ENCODE data around the gene WDR31. TPM values are rescaled to one million over a fixed set of nuclear protein-coding genes. Genes with fewer than 3 reads are reported as not detected.

Gene WDR31
- polyA plus RNA-seq, 2 of the 4 experiments (the other 2 are of a cell fraction), result 1.9 to 2.9 TPM

DNA sequence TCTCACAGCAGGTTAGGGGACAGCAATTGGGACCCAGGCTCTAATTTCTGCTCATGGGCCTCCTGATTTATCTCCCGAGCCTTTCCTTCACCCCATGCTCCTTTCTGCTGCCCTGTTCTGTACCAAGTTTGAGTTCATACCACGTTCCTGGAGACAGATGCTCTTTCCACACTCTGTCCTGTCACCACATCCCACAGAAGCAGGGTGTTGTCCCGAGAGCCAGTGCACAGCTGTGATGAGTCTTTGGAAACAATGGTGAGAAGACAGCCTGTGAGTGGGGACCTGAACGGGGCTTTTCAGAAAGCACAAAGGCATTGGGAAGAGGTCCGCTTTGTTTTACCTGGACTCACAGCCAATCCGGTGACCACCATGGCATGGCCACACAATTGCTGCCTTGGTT, 17.4 kb downstream of the WDR31 start (continued):
- TF ChIP-seq, protein P1, sequence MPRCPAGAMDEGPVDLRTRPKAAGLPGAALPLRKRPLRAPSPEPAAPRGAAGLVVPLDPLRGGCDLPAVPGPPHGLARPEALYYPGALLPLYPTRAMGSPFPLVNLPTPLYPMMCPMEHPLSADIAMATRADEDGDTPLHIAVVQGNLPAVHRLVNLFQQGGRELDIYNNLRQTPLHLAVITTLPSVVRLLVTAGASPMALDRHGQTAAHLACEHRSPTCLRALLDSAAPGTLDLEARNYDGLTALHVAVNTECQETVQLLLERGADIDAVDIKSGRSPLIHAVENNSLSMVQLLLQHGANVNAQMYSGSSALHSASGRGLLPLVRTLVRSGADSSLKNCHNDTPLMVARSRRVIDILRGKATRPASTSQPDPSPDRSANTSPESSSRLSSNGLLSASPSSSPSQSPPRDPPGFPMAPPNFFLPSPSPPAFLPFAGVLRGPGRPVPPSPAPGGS (IDR thresholded peaks at IDR 0.05), result no peak
- no peak for TF ChIP-seq FOSL2 (IDR thresholded peaks at IDR 0.05)
- no peak for TF ChIP-seq FOSL2 (CRISPR knock-in tag; IDR thresholded peaks at IDR 0.05)

DNA sequence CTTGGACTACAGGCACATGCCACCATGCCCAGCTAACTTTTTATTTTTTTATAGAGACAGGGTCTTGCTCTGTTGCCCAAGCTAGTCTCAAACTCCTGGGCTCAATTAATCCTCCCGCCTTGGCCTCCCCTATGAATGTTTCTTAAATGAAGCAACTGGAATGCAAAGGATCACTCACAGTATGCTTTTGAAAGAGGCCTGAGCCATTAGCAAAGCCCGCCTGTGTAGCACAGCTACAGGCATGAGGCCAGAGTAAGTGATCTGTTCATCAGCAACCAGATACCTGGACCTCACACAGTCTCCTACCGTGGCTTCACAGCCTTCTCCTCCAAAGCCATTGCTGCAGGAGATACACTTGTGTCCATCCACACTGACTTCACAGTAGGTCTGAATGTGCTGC, 20.0 kb downstream of the WDR31 start:
- DNase-seq (ENCODE audit: low read depth in 1 of 2, low spot score in 1 of 2) (no peak), FAIRE-seq (no peak), ATAC-seq (no peak)
- ChIA-PET CTCF (interaction anchor here (1.3 to 4.3 kb wide), 5 partner anchors 11 to 336 kb away, joined by 3 to 13 read pairs (median 4); partner anchors contain the start of gene ALAD), POLR2A (no interaction called here)
- 74% methylated on average over 3 of the region's 3 CpGs for WGBS (ENCODE audit: missing lambda C conversion rate)
- no peak overlapping the region for H3K4me2 ChIP-seq
- H3K4me3 ChIP-seq, result no peak overlapping the region
- no peaks in the 10 kb centered on the region for H3K9me3 ChIP-seq
- TF ChIP-seq, protein P1 (IDR thresholded peaks at IDR 0.05), result no peak
- TF ChIP-seq CHD4 (IDR thresholded peaks at IDR 0.05; ENCODE audit: borderline replicate concordance) (no peak), FOXS1 (CRISPR knock-in tag; IDR thresholded peaks at IDR 0.05) (no peak), HDAC2 (IDR thresholded peaks at IDR 0.05) (no peak), CHD2 (IDR thresholded peaks at IDR 0.05; ENCODE audit: low read length, partially characterized antibody) (no peak), HEYL (CRISPR knock-in tag; IDR thresholded peaks at IDR 0.05) (no peak), CBX2 (IDR thresholded peaks at IDR 0.05; ENCODE audit: borderline replicate concordance, low read depth) (no peak), RCOR1 (IDR thresholded peaks at IDR 0.05; ENCODE audit: low read depth, low read length) (no peak), CEBPB (IDR thresholded peaks at IDR 0.05) (no peak), KDM1A (IDR thresholded peaks at IDR 0.05; ENCODE audit: low read depth) (no peak), RNF2 (IDR thresholded peaks at IDR 0.05; ENCODE audit: borderline replicate concordance, low read depth) (no peak), SREBF2 (IDR thresholded peaks at IDR 0.05) (no peak), NPAS2 (CRISPR knock-in tag; IDR thresholded peaks at IDR 0.05; ENCODE audit: borderline replicate concordance) (no peak)
- TF ChIP-seq, protein P2, sequence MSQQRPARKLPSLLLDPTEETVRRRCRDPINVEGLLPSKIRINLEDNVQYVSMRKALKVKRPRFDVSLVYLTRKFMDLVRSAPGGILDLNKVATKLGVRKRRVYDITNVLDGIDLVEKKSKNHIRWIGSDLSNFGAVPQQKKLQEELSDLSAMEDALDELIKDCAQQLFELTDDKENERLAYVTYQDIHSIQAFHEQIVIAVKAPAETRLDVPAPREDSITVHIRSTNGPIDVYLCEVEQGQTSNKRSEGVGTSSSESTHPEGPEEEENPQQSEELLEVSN (IDR thresholded peaks at IDR 0.05; ENCODE audit: borderline replicate concordance, low read depth), result no peak
- TF ChIP-seq, protein P3, sequence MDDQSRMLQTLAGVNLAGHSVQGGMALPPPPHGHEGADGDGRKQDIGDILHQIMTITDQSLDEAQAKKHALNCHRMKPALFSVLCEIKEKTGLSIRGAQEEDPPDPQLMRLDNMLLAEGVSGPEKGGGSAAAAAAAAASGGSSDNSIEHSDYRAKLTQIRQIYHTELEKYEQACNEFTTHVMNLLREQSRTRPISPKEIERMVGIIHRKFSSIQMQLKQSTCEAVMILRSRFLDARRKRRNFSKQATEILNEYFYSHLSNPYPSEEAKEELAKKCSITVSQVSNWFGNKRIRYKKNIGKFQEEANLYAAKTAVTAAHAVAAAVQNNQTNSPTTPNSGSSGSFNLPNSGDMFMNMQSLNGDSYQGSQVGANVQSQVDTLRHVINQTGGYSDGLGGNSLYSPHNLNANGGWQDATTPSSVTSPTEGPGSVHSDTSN (IDR thresholded peaks at IDR 0.05), result no peak
- TF ChIP-seq, protein P4, sequence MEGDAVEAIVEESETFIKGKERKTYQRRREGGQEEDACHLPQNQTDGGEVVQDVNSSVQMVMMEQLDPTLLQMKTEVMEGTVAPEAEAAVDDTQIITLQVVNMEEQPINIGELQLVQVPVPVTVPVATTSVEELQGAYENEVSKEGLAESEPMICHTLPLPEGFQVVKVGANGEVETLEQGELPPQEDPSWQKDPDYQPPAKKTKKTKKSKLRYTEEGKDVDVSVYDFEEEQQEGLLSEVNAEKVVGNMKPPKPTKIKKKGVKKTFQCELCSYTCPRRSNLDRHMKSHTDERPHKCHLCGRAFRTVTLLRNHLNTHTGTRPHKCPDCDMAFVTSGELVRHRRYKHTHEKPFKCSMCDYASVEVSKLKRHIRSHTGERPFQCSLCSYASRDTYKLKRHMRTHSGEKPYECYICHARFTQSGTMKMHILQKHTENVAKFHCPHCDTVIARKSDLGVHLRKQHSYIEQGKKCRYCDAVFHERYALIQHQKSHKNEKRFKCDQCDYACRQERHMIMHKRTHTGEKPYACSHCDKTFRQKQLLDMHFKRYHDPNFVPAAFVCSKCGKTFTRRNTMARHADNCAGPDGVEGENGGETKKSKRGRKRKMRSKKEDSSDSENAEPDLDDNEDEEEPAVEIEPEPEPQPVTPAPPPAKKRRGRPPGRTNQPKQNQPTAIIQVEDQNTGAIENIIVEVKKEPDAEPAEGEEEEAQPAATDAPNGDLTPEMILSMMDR (IDR thresholded peaks at IDR 0.05), result no peak
- TF ChIP-seq, protein P5, sequence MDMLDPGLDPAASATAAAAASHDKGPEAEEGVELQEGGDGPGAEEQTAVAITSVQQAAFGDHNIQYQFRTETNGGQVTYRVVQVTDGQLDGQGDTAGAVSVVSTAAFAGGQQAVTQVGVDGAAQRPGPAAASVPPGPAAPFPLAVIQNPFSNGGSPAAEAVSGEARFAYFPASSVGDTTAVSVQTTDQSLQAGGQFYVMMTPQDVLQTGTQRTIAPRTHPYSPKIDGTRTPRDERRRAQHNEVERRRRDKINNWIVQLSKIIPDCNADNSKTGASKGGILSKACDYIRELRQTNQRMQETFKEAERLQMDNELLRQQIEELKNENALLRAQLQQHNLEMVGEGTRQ (IDR thresholded peaks at IDR 0.05), result no peak
- no peaks in the 10 kb centered on the region for H3K4me1 ChIP-seq
- H3K27ac ChIP-seq, result no peak overlapping the region

All from A549 (cell line).